DMS 273 treated with DMSO at 0.1 percent for 48 hours (cell line): Measurements from ENCODE around the gene PRPF4.
A peak's percentile ranks its signal among the peaks of the same experiment; 100 is the strongest.
"Not testable (repeated sequence)": the region's sequence is repeated elsewhere in the genome, so short reads cannot be mapped to it uniquely, and the experiment has no call there.

Source experiments
- DNase-seq: peaks from one replicate; lab custom pipeline; 2025; lab: John Stamatoyannopoulos, UW

The PRPF4 gene

GRCh38 chr9:113267911-113268566 is 7.4 kb upstream of the PRPF4 start:
- DNase-seq: no peak

GRCh38 chr9:113269355-113269754 is 6.1 kb upstream of the PRPF4 start:
- no peak for DNase-seq

- DNase-seq: no peak
Measured at GRCh38 chr9:113269871-113270270, 5.6 kb upstream of the PRPF4 start.

- DNase-seq: peak; percentile 25
Measured at GRCh38 chr9:113274474-113275156, 843 bp upstream of the PRPF4 start.

GRCh38 chr9:113278840-113279239 is 3.4 kb downstream of the PRPF4 start:
- DNase-seq: no peak

GRCh38 chr9:113281356-113281755 is 5.9 kb downstream of the PRPF4 start:
- DNase-seq: no peak

GRCh38 chr9:113289091-113289490 is 13.6 kb downstream of the PRPF4 start:
- DNase-seq: no peak

- no peak for DNase-seq
Measured at GRCh38 chr9:113290052-113290607, 14.7 kb downstream of the PRPF4 start.

- DNase-seq: no peak
Measured at GRCh38 chr9:113293285-113293878, 17.9 kb downstream of the PRPF4 start.

- DNase-seq: not testable (repeated sequence)
Measured at GRCh38 chr9:113296247-113296646, 20.8 kb downstream of the PRPF4 start.

GRCh38 chr9:113296796-113297558 is 21.5 kb downstream of the PRPF4 start:
- no peak for DNase-seq

GRCh38 chr9:113298311-113298710 is 22.9 kb downstream of the PRPF4 start:
- no peak for DNase-seq

GRCh38 chr9:113298924-113299770 is 23.7 kb downstream of the PRPF4 start:
- DNase-seq: no peak

- DNase-seq: no peak
Measured at GRCh38 chr9:113299800-113300292, 24.4 kb downstream of the PRPF4 start.

- DNase-seq: no peak
Measured at GRCh38 chr9:113301548-113301947, 26.1 kb downstream of the PRPF4 start.

- no peak for DNase-seq
Measured at GRCh38 chr9:113302792-113303418, 27.4 kb downstream of the PRPF4 start, which contains the start of gene RNF183. TSS of gene RNF183 (minus strand) at chr9:113303376. CDS start at chr9:113298184, 5,192 bp downstream.

- DNase-seq: no peak
Measured at GRCh38 chr9:113306566-113306965, 31.1 kb downstream of the PRPF4 start.

- no peak for DNase-seq
Measured at GRCh38 chr9:113307396-113307975, 32.0 kb downstream of the PRPF4 start.

- DNase-seq: no peak
Measured at GRCh38 chr9:113309204-113309813, 33.9 kb downstream of the PRPF4 start.

- DNase-seq: no peak
Measured at GRCh38 chr9:113310538-113310937, 35.1 kb downstream of the PRPF4 start.
